Measurements from ENCODE around the gene ZNG1C.
"Not testable (repeated sequence)": the region's sequence is repeated elsewhere in the genome, so short reads cannot be mapped to it uniquely, and the experiment has no call there.

Gene ZNG1C

GRCh38 chr9:68343992-68344391 lies 102.2 kb downstream of the ZNG1C start:
- DNase-seq: not testable (repeated sequence)

Measured in CD4-positive, alpha-beta T cell treated with Interleukin-10 for 1 hour (primary cell).